ENCODE measurements around the gene SPAG16.
"Not testable (repeated sequence)": the region's sequence is repeated elsewhere in the genome, so short reads cannot be mapped to it uniquely, and the experiment has no call there.

The SPAG16 gene

DNA sequence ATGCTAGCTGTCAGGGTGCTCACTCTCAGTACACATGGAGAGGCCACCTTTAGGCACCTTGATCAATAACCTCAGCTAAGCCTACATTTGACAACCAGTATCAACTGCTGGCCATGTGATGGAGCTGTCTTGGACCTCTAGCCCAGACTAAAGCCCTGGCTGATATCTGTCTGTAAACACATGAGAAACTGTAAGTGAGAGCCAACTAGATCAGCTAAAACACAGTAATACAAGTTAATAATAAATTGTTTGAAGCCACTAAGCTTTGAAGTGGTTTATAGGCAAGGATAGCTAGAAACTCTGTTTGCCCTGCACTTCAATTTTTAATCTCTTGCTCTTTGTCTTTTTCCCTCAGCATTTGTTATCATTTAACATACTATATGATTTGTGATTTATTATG is 407.1 kb downstream of the SPAG16 start:
- TF ChIP-seq, protein P1, sequence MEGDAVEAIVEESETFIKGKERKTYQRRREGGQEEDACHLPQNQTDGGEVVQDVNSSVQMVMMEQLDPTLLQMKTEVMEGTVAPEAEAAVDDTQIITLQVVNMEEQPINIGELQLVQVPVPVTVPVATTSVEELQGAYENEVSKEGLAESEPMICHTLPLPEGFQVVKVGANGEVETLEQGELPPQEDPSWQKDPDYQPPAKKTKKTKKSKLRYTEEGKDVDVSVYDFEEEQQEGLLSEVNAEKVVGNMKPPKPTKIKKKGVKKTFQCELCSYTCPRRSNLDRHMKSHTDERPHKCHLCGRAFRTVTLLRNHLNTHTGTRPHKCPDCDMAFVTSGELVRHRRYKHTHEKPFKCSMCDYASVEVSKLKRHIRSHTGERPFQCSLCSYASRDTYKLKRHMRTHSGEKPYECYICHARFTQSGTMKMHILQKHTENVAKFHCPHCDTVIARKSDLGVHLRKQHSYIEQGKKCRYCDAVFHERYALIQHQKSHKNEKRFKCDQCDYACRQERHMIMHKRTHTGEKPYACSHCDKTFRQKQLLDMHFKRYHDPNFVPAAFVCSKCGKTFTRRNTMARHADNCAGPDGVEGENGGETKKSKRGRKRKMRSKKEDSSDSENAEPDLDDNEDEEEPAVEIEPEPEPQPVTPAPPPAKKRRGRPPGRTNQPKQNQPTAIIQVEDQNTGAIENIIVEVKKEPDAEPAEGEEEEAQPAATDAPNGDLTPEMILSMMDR (conservative IDR thresholded peaks at IDR 0.05; ENCODE audit: low read depth, low read length), result no peak
- H3K79me2 ChIP-seq (ENCODE audit: insufficient read depth, low read depth), result no peaks in the 10 kb centered on the region

DNA sequence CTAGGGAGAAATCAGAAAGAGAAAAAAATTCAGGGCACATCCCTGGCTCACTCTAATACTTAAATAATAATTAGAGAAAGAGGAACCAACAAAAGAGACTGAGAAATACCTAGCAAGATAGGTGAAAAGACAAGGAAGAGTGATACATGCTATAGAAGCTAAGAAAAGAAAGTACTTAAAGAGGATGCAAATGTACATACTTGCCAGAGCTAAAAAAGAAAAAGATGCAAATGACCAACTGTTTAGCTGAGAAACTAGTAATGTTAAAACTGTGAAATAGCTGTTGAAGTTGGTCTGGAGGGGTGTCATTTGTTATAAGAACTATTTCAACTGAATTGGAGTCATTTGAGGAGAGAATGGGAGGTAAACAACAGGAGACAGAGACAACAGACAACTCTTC is 412.2 kb downstream of the SPAG16 start:
- Histone ChIP-seq H3K36me3 (ENCODE audit: insufficient read depth) (no peaks in the 10 kb centered on the region), H3K4me2 (no peak overlapping the region), H2AFZ (ENCODE audit: low read depth) (no peak overlapping the region), H3K4me1 (ENCODE audit: low read depth, poor library complexity, severe bottlenecking) (no peaks in the 10 kb centered on the region), H3K27me3 (ENCODE audit: insufficient read depth, low read depth) (no peaks in the 10 kb centered on the region), H3K4me3 (IDR thresholded peaks at IDR 0.05; ENCODE audit: insufficient read depth, low read depth, low read length) (no peak overlapping the region), H3K79me2 (ENCODE audit: insufficient read depth, low read depth) (no peaks in the 10 kb centered on the region), H3K27ac (no peak overlapping the region), H3K9ac (no peak overlapping the region), H4K20me1 (ENCODE audit: insufficient read depth) (no peaks in the 10 kb centered on the region)
- TF ChIP-seq, protein P1 (conservative IDR thresholded peaks at IDR 0.05; ENCODE audit: low read depth, low read length), result no peak

More for the DNA sequence above, 407.1 kb downstream of the SPAG16 start:
- no peaks in the 10 kb centered on the region for H3K27me3 ChIP-seq (ENCODE audit: insufficient read depth, low read depth)
- H3K4me3 ChIP-seq (IDR thresholded peaks at IDR 0.05; ENCODE audit: insufficient read depth, low read depth, low read length), result no peak overlapping the region
- no peaks in the 10 kb centered on the region for H4K20me1 ChIP-seq (ENCODE audit: insufficient read depth)
- H3K27ac ChIP-seq, result no peak overlapping the region
- H3K36me3 ChIP-seq (ENCODE audit: insufficient read depth), result no peaks in the 10 kb centered on the region
- no peak overlapping the region for H3K4me2 ChIP-seq
- no peaks in the 10 kb centered on the region for H3K4me1 ChIP-seq (ENCODE audit: low read depth, poor library complexity, severe bottlenecking)
- no peak overlapping the region for H2AFZ ChIP-seq (ENCODE audit: low read depth)
- no peak overlapping the region for H3K9ac ChIP-seq

DNA sequence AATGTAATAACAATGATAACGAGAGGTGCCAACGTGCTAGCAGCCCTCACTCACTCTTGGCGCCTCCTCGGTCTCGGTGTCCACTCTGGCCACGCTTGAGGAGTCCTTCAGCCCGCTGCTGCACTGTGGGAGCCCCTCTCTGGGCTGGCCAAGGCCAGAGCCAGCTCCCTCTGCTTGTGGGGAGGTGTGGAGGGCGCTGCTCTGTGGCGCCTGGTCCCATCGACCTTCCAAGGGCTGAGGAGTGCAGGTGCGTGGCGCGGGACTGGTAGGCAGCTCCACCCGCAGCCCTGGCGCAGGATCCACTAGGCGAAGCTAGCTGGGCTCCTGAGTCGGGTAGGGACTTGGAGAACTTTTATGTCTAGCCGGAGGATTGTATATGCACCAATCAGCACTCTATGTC is 417.1 kb downstream of the SPAG16 start:
- H3K27ac ChIP-seq; H3K27me3 ChIP-seq (ENCODE audit: insufficient read depth, low read depth); H4K20me1 ChIP-seq (ENCODE audit: insufficient read depth); H3K4me3 ChIP-seq (IDR thresholded peaks at IDR 0.05; ENCODE audit: insufficient read depth, low read depth, low read length); H2AFZ ChIP-seq (ENCODE audit: low read depth); H3K36me3 ChIP-seq (ENCODE audit: insufficient read depth); H3K4me1 ChIP-seq (ENCODE audit: low read depth, poor library complexity, severe bottlenecking); H3K4me2 ChIP-seq; H3K9ac ChIP-seq; H3K79me2 ChIP-seq (ENCODE audit: insufficient read depth, low read depth): not testable (repeated sequence)

DNA sequence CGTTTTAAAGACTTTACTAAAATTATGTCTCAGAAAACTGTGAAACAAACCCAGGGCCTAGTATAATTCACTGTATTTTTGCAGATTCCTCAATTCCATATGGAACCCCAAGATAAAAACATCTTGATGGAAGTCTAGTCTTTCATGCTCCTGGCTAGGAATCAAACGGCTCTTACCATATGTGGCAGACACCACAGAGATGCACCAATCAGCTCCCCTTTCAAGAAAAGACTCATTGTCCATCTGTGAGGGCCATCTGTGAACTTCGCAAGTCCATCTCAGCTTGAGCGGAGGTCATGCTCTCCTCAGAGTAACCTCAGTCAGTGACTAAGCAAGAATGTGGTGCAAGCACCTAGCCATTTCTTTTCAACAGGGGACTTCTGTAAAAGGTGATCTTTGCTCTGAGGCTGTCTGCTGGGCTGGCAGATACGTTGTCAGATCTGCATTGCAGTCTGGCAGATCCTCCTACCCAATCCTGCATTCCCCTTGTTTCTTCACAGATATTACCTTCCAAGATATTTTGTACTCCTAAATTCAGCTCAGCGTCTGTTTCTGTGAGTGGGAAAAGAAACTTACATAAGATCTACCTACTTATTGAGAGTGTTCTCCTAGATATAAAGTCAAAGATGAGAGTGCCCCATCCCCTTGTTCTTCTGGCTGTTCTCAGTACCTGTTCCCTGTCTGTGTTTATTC is 419.3 kb downstream of the SPAG16 start:
- H3K4me3 ChIP-seq (IDR thresholded peaks at IDR 0.05; ENCODE audit: insufficient read depth, low read depth, low read length), result no peak overlapping the region
- TF ChIP-seq, protein P1 (conservative IDR thresholded peaks at IDR 0.05; ENCODE audit: low read depth, low read length), result no peak
- no peak overlapping the region for H2AFZ ChIP-seq (ENCODE audit: low read depth)
- H3K4me2 ChIP-seq, result no peak overlapping the region
- H3K4me1 ChIP-seq (ENCODE audit: low read depth, poor library complexity, severe bottlenecking), result no peaks in the 10 kb centered on the region
- no peaks in the 10 kb centered on the region for H4K20me1 ChIP-seq (ENCODE audit: insufficient read depth)
- no peak overlapping the region for H3K9ac ChIP-seq
- H3K27ac ChIP-seq, result no peak overlapping the region
- no peaks in the 10 kb centered on the region for H3K36me3 ChIP-seq (ENCODE audit: insufficient read depth)
- H3K79me2 ChIP-seq (ENCODE audit: insufficient read depth, low read depth), result no peaks in the 10 kb centered on the region
- H3K27me3 ChIP-seq (ENCODE audit: insufficient read depth, low read depth), result no peaks in the 10 kb centered on the region

DNA sequence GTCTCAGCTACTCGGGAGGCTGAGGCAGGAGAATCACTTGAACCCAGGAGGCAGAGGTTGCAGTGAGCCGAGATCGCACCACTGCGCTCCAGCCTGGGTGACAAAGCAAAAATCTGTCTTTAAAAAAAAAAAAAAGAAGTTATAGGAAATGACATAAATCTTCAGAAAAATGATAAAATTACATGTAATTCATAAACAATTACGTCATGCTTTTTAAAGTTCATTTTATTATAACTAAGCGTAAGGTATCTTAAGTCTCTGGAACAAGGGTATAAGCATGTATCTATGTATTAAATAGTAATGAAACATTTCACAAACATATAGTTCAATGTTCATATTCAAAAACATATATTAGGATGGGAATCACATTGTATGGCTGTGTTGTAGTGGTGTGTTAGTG is 425.9 kb downstream of the SPAG16 start:
- no peak overlapping the region for H3K4me3 ChIP-seq (IDR thresholded peaks at IDR 0.05; ENCODE audit: insufficient read depth, low read depth, low read length)
- no peak overlapping the region for H3K9ac ChIP-seq
- H4K20me1 ChIP-seq (ENCODE audit: insufficient read depth), result no peaks in the 10 kb centered on the region
- no peak overlapping the region for H2AFZ ChIP-seq (ENCODE audit: low read depth)
- H3K79me2 ChIP-seq (ENCODE audit: insufficient read depth, low read depth), result no peaks in the 10 kb centered on the region
- H3K4me1 ChIP-seq (ENCODE audit: low read depth, poor library complexity, severe bottlenecking), result no peaks in the 10 kb centered on the region
- H3K4me2 ChIP-seq, result no peak overlapping the region
- H3K27me3 ChIP-seq (ENCODE audit: insufficient read depth, low read depth), result no peaks in the 10 kb centered on the region
- H3K36me3 ChIP-seq (ENCODE audit: insufficient read depth), result no peaks in the 10 kb centered on the region
- TF ChIP-seq, protein P1 (conservative IDR thresholded peaks at IDR 0.05; ENCODE audit: low read depth, low read length), result no peak
- H3K27ac ChIP-seq, result no peak overlapping the region

DNA sequence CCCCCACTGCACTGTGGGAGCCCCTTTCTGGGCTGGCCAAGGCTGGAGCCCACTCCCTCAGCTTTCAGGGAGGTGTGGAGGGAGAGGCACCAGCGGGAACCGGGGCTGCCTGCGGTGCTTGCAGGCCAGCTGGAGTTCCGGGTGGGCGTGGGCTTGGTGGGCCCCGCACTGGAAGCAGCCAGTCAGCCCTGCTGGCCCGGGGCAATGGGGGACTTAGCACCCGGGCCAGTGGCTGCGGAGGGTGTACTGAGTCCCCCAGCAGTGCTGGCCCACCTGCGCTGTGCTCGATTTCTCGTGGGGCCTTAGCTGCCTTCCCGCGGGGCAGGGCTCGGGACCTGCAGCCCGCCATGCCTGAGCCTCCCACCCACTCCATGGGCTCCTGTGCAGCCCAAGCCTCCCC is 434.1 kb downstream of the SPAG16 start:
- not testable (repeated sequence) for H3K27me3 ChIP-seq (ENCODE audit: insufficient read depth, low read depth); H3K36me3 ChIP-seq (ENCODE audit: insufficient read depth); H4K20me1 ChIP-seq (ENCODE audit: insufficient read depth); H3K4me1 ChIP-seq (ENCODE audit: low read depth, poor library complexity, severe bottlenecking); H3K4me2 ChIP-seq; H3K9ac ChIP-seq; H3K4me3 ChIP-seq (IDR thresholded peaks at IDR 0.05; ENCODE audit: insufficient read depth, low read depth, low read length); H3K79me2 ChIP-seq (ENCODE audit: insufficient read depth, low read depth); H2AFZ ChIP-seq (ENCODE audit: low read depth); H3K27ac ChIP-seq

Data from KMS-11 (cell line).